Heart left ventricle (tissue), 13 donors: ENCODE results near the gene FKBP5.

Experiments
- CTCF ChIP-seq, 12 donors: fragments of 200-600 bp; sonication (generic) in 4 of 12; IDR thresholded peaks; one replicate each; pipeline versions ENCODE4 v1.5.0 to v1.8.0; 2018 to 2022; ENCODE audit warnings: antibody characterized with exemption in 12 of 12, mild to moderate bottlenecking in 5 of 12
- POLR2A ChIP-seq, 2 donors: fragments of 450-650 bp; IDR thresholded peaks; one replicate each; pipeline ENCODE4 v1.6.1; 2017; ENCODE audit warnings: antibody characterized with exemption in 2 of 2, mild to moderate bottlenecking in 2 of 2, moderate library complexity in 2 of 2
- donor health status: ischemic (EF 13 %, LVEDD 7.1; RV severe dilation, severe dysfunction).
- donor health status: DM: no; HTN: yes; CAD: no.
- donor health status: DM: no; HTN: no; CAD: no.
- donor health status: ischemic (EF 25% LVEDD 6.9; RV normal size, moderate dysfunction).
- donor health status: ischemic (EF 25% LVEDD 5.7; RV mildly dilated, moderate dysfunction).
- donor health status: ischemic (EF 35%, LVEDD 5.7; RV mildly dilated, moderate dysfunction).
- donor health status: nonischemic (EF 11% LVEDD 7.7; RV severe dilation, severe dysfunction).
- donor health status: DM: yes; HTN: yes; CAD: no.
- donor health status: PGD.
- donor health status: ischemic (EF 29% LVEDD 5.4; RV normal size, mild dysfunction).
- donor health status: nonischemic (EF 23%, LVEDD 6.1; RV moderate dilation, normal function).

GRCh38 chr6:35543459-35544193, 145.1 kb downstream of the FKBP5 start:
- no peak for TF ChIP-seq POLR2A (IDR thresholded peaks at IDR 0.05)
- TF ChIP-seq CTCF (IDR thresholded peaks at IDR 0.05) = no peak
